Transverse colon (tissue), 4 donors: ENCODE data around the gene SLFN12L. TPM values are rescaled to one million over a fixed set of nuclear protein-coding genes. Genes with fewer than 3 reads are reported as not detected.

Source experiments
- DNase-seq: peaks from one replicate; pipeline ENCODE4 v3.0.0-alpha.2; 2019
- H3K27ac ChIP-seq, 4 donors: fragments of 200-600 bp; sonication (generic); 2 replicates each; pipeline ENCODE4 v1.5.1; 2016 to 2018; ENCODE audit warnings: inconsistent platforms in 4 of 4
- H3K27me3 ChIP-seq: fragments of 200-600 bp; sonication (generic); 2 replicates; pipeline ENCODE4 v1.5.1; 2017; ENCODE audit warnings: inconsistent platforms
- H3K36me3 ChIP-seq, 4 donors: fragments of 200-600 bp; sonication (generic); 2 replicates each; pipeline ENCODE4 v1.5.1; 2017 to 2019; ENCODE audit warnings: inconsistent platforms in 4 of 4
- H3K4me1 ChIP-seq, 4 donors: fragments of 200-600 bp; sonication (generic); 2 replicates each; pipeline ENCODE4 v1.5.1; 2017 to 2020; ENCODE audit warnings: inconsistent platforms in 4 of 4
- H3K4me3 ChIP-seq, 4 donors: fragments of 200-600 bp; sonication (generic); 1 replicate in 1 of 4; 2 replicates in 3 of 4; pipeline versions ENCODE4 v1.5.1 to v1.6.1; 2017 to 2019; ENCODE audit warnings: inconsistent platforms in 4 of 4
- H3K9me3 ChIP-seq, 2 donors: fragments of 200-600 bp; sonication (generic); 2 replicates each; pipeline ENCODE4 v1.5.1; 2017 to 2019; ENCODE audit warnings: inconsistent platforms in 2 of 2
- EP300 ChIP-seq: sonication (generic); formaldehyde crosslinking; IDR thresholded peaks from one replicate; pipeline ENCODE4 v1.6.1; 2017; ENCODE audit warnings: antibody characterized with exemption, low read depth
- POLR2A ChIP-seq: fragments of 450-650 bp; IDR thresholded peaks from one replicate; pipeline ENCODE4 v1.6.1; 2016; ENCODE audit warnings: antibody characterized with exemption, mild to moderate bottlenecking, moderate library complexity
- POLR2AphosphoS5 ChIP-seq, 3 donors: sonication (generic); formaldehyde crosslinking; IDR thresholded peaks; one replicate each; pipeline ENCODE4 v1.6.1; 2016; ENCODE audit warnings: antibody characterized with exemption in 3 of 3
- WGBS, 2 donors: methylation state at CpG; one replicate each; pipeline ENCODE4 v1.1.5; 2018; ENCODE audit warnings: low coverage in 1 of 2; 5-methylcytosine and 5-hydroxymethylcytosine counted together
- in situ Hi-C, 4 donors: fragments of 200-750 bp; cut with MboI; loops; one replicate each; pipeline versions ENCODE4 v1.15.0 to v1.15.1; 2017; ENCODE audit warnings: low sequenced_read_pairs in 3 of 4, low pct_ligation_motif_present in 1 of 4, low pct_unique_long_range_greater_than_20kb in 1 of 4
- intact Hi-C: fragments of 100-400 bp; cut with DNase I; formaldehyde crosslinking; loops from one replicate; pipeline ENCODE4 v1.15.1; 2023; ENCODE audit warnings: low total_unique reads
- total RNA-seq, 4 donors: library from RNA; depleted of rRNA; stranded (reverse); fragments of >200 nt; gene quantifications; one replicate each; pipeline ENCODE4 v1.1.0, GENCODE V29; 2016
- TF ChIP-seq, protein P1 (sequence below), 5 experiments: fragments of 200-600 bp in 3 of 5; fragments of 450-650 bp in 2 of 5; sonication (generic) in 3 of 5; IDR thresholded peaks; 1 replicate in 2 of 5; 2 replicates in 3 of 5; pipeline ENCODE4 v1.5.1; 2016 to 2017; ENCODE audit warnings: antibody characterized with exemption in 5 of 5, inconsistent platforms in 3 of 5, mild to moderate bottlenecking in 2 of 5, moderate library complexity in 1 of 5

Gene SLFN12L
- total RNA-seq, 4 donors from 2014 or later = 1.4 to 6.2 (median 3.1) TPM

DNA sequence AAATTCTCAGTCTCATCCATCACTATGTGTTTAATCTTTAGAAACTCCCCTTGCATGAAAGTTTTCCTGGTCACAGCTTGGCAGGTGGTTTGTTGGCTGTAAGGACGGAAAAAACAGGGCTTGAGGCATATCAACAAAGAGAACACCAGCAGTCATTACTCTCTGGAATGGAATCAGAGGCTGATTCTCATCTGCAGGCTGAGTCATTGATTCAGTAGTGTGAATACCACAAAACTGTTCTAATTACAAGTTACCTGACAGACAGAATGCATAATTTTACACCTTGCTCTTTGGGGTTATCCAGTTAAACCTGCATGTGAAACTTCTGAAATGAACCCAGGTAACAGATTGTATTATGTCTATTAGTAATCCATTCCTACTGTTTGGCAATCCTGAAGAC is 11.5 kb upstream of the SLFN12L start:
- no peaks in the 10 kb centered on the region for H3K36me3 ChIP-seq
- 43 to 64% methylated on average over 1 of the region's 1 CpG for WGBS, 2 donors
- H3K9me3 ChIP-seq = no peaks in the 10 kb centered on the region
- H3K27ac ChIP-seq = no peak overlapping the region
- no peaks in the 10 kb centered on the region for H3K4me1 ChIP-seq
- H3K4me3 ChIP-seq = no peak overlapping the region
- intact Hi-C loops = loop anchor here (5.0 kb wide), 1 partner anchor 198 kb away; no protein-coding TSS in a partner anchor
- in situ Hi-C loops = loop anchor here in 3 of 4 donors (25.0 kb wide), 3 partner anchors 237 to 1137 kb away; no protein-coding TSS in a partner anchor
- H3K27me3 ChIP-seq = peaks cover 21% of the 10 kb centered on the region
- DNase-seq = no peak
- TF ChIP-seq, protein P1, sequence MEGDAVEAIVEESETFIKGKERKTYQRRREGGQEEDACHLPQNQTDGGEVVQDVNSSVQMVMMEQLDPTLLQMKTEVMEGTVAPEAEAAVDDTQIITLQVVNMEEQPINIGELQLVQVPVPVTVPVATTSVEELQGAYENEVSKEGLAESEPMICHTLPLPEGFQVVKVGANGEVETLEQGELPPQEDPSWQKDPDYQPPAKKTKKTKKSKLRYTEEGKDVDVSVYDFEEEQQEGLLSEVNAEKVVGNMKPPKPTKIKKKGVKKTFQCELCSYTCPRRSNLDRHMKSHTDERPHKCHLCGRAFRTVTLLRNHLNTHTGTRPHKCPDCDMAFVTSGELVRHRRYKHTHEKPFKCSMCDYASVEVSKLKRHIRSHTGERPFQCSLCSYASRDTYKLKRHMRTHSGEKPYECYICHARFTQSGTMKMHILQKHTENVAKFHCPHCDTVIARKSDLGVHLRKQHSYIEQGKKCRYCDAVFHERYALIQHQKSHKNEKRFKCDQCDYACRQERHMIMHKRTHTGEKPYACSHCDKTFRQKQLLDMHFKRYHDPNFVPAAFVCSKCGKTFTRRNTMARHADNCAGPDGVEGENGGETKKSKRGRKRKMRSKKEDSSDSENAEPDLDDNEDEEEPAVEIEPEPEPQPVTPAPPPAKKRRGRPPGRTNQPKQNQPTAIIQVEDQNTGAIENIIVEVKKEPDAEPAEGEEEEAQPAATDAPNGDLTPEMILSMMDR (IDR thresholded peaks at IDR 0.05) = no peak
- no peak for TF ChIP-seq POLR2A
- TF ChIP-seq EP300 = no peak
- no peak for TF ChIP-seq POLR2AphosphoS5 (IDR thresholded peaks at IDR 0.05)

DNA sequence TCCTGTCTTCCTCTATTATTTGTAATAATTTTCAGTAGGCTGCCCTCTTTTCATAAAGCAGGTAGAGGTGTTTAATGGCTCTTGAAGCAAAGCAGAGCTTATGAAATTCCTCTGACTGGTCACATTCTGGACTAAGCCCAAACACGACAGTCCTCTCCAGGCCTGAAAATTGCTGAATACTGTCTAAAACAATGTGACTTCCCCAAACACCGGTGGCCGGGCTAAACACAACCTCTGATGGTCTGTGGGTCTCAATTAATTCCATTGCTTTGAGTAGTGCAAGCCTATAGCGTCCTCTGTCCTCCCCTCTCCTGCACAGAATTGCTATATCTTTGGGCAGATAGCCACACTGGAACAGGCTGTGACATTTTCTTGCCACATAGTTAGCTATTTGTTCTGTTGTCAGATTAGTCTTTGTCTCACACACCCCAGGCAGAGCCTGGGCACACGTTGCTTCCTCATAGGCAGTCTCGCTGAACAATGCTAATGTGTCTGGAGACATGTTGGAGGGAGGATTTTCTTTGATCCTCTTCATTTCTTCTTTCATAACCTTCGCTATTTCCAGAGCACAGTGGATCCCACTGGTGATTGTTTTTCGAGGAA is 10.8 kb upstream of the SLFN12L start:
- whole genome bisulfite sequencing, 2 donors = 65 to 69% methylated on average over 4 to 8 of the region's 8 CpGs
- peaks cover 19% of the 10 kb centered on the region for H3K27me3 ChIP-seq
- no peaks in the 10 kb centered on the region for H3K36me3 ChIP-seq
- TF ChIP-seq, protein P1 (IDR thresholded peaks at IDR 0.05) = no peak
- TF ChIP-seq EP300 (no peak), POLR2AphosphoS5 (IDR thresholded peaks at IDR 0.05) (no peak), POLR2A (no peak)
- intact Hi-C loops = loop anchor here (5.0 kb wide), 1 partner anchor 199 kb away; no protein-coding TSS in a partner anchor
- no peak for DNase-seq
- in situ Hi-C loops = loop anchor here in 3 of 4 donors (25.0 kb wide), 3 partner anchors 236 to 1136 kb away; no protein-coding TSS in a partner anchor
- no peak overlapping the region for H3K27ac ChIP-seq
- H3K4me1 ChIP-seq = no peaks in the 10 kb centered on the region
- H3K4me3 ChIP-seq = no peak overlapping the region
- no peaks in the 10 kb centered on the region for H3K9me3 ChIP-seq

DNA sequence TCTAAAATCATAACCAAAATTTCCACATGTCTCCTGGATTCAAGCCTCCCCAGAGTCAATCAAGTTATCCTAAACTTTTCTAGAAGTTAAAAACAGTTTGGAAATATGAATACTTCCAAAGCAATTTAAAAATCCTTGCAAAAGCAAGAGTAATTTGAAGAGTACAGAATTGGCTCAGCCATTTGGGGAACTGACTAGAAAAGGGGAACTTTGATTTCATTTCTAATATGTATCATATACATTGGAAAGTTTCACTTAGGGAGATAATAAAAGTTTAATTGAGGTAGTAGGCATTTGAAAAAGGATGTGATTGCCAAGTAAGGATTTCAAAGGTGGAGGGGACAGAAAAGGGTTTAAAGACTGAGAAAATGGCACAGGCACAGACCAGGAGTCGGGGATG is 9.0 kb upstream of the SLFN12L start:
- Histone ChIP-seq H3K27ac (no peak overlapping the region), H3K4me1 (peaks cover 0 to 5% (median under 1%) of the 10 kb centered on the region in 4 donors), H3K27me3 (peaks cover 5% of the 10 kb centered on the region), H3K9me3 (no peaks in the 10 kb centered on the region), H3K36me3 (no peaks in the 10 kb centered on the region), H3K4me3 (no peak overlapping the region)
- WGBS, 2 donors = 63 to 82% methylated on average over 1 of the region's 1 CpG
- in situ Hi-C loops = loop anchor here in 3 of 4 donors (25.0 kb wide), 3 partner anchors 234 to 1134 kb away; no protein-coding TSS in a partner anchor
- intact Hi-C loops = loop anchor here (5.0 kb wide), 1 partner anchor 201 kb away; no protein-coding TSS in a partner anchor
- no peak for DNase-seq
- TF ChIP-seq POLR2A (no peak), POLR2AphosphoS5 (IDR thresholded peaks at IDR 0.05) (no peak), EP300 (no peak)
- TF ChIP-seq, protein P1 (IDR thresholded peaks at IDR 0.05) = no peak

DNA sequence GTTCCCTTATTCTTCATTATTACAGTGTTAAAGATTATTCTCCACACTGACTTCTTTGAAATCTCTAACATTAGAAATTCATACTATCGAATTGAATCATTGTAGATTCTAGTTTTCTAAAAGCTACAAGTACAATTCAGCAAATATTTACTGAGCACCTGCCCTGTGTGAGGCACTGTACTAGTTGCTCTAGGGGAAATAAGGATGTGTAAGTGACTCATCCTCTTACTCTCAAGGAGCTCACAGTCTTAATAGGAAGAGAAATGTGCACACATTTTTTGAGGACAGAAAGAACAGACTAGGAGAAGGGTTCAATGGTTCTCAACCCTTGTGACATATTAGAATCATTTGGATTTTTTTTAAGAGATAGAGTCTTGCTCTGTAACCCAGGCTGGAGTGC is 7.7 kb upstream of the SLFN12L start:
- Histone ChIP-seq H3K4me1 (peaks cover 0 to 18% (median 4%) of the 10 kb centered on the region in 4 donors), H3K4me3 (no peak overlapping the region), H3K27me3 (peaks cover 4% of the 10 kb centered on the region), H3K27ac (no peak overlapping the region), H3K36me3 (no peaks in the 10 kb centered on the region), H3K9me3 (no peaks in the 10 kb centered on the region)
- TF ChIP-seq, protein P1 (IDR thresholded peaks at IDR 0.05) = no peak
- TF ChIP-seq EP300 (no peak), POLR2AphosphoS5 (IDR thresholded peaks at IDR 0.05) (no peak), POLR2A (no peak)
- intact Hi-C loops (loop anchor here (5.0 kb wide), 1 partner anchor 202 kb away; no protein-coding TSS in a partner anchor), in situ Hi-C loops (loop anchor here in 3 of 4 donors (25.0 kb wide), 3 partner anchors 233 to 1133 kb away; no protein-coding TSS in a partner anchor)
- DNase-seq = no peak
- 77 to 92% methylated on average over 1 of the region's 1 CpG for WGBS, 2 donors
